Stimulated activated CD4-positive, alpha-beta T cell treated with anti-CD3 and anti-CD28 coated beads, TNF-alpha, amount 100 ng/mL, for 48 hours (primary cell): ENCODE results near the gene PLA2G15.
"Not testable (repeated sequence)": the region's sequence is repeated elsewhere in the genome, so short reads cannot be mapped to it uniquely, and the experiment has no call there.

Source experiments
- DNase-seq, 3 donors: peaks; one replicate each; pipeline ENCODE4 v3.0.0-alpha.2; 2020; ENCODE audit warnings: low read depth in 3 of 3

The PLA2G15 gene

DNA sequence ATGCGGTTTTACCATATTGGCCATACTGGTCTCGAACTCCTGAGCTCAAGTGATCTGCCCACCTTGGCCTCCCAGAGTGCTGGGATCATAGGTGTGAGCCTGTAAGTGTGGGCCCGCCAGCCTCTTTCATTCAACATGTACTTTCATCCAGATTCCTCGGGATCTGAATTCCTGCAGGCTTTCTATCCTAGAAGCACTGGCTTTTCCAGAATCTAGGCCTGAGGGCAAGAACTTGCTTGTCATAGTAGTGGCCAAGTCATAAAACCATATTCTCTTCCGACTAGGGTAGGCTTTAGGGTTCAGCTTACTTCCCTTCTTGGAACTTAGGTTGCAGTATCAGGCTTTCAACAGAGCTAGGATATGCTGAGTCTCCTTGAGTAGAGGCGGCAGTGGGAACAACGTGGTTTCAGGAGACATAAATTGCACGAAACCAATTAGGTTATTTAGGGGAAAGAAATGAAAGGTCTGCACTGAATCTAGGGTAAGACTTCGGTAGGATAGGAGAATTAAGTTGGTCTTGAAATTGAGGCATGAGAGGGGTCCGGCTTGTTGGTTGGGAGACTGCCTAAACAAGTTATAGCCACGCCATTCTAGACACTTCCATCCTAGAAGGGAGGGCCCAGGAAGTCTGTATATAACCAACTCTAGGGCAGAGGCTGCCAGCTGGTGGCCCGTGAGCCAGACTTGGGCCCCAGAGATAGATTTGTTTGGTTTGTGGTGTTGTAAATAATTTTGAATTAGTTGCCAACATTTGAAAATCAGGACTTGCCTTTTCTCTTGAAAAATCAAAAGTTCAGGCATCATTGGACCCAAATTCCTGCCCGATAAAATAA is 34.8 kb downstream of the PLA2G15 start:
- DNase-seq: no peak

DNA sequence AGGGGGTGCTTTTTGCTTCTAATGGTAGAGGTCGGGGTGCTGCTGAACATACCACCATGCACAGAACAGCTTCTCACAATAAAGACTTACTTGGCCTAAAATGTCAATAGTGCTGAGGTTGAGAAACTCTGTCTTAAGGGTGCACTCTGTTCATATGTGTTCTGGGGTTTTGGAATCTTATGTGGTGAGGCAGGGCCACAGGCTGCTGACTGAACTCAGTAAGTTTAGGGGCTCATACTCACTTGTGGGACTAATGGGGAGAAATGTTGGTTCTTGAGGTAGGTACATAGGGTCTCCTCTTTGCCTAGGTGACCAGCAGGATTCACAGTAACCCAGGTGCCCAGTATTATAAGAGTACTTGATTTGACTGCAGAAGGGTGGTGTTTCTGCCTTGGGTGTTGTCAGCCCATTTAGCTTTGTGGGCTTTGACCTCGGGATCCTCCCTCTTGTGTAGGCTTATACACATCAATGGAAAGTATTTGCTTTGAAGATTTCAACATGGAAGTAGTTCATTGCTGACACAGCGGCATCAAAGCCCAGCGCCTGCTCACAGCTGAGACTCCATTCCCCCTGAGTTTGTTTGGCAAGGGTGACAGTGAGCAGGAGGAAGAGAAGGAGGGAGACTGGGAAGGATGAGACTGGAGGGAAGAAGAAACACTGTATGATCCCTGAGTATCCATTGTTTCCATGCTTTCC is 36.3 kb downstream of the PLA2G15 start:
- no peak for DNase-seq

DNA sequence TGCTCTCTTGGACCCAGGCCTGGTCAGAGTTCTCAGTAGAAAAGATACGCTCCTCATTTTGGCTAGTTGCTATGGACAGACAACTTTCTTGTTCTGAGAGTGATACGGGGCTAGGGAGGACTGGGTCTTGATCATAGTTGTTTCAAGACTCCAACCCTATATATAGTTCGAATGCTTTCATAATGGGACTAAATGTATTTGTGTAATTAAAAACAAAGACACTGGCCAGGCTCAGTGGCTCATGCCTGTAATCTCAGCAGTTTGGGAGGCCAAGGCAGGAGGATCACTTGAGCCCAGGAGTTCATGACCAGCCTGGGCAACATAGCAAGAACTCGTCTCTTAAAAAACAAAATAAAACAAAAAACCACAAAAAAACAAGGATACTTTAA is 36.9 kb downstream of the PLA2G15 start:
- DNase-seq: no peak

DNA sequence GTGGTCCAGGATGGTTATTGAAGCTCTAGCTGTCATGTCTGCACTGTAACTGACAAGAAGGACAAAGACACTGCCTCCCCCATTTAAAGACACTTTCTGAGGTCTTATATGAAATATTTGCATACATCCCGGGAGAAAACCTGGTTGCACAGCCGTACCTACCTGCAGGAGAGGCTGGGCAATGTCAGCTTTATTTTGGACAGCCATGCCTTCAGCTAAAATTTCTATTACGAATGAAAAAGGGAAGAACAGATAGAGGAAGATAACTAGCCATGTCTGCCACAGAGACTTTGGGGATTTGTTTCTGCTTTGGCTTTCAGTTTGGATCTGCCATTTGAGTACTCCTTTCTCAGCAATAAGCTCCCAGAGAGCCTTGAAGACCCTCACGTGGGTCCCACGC is 38.2 kb downstream of the PLA2G15 start:
- DNase-seq: no peak

DNA sequence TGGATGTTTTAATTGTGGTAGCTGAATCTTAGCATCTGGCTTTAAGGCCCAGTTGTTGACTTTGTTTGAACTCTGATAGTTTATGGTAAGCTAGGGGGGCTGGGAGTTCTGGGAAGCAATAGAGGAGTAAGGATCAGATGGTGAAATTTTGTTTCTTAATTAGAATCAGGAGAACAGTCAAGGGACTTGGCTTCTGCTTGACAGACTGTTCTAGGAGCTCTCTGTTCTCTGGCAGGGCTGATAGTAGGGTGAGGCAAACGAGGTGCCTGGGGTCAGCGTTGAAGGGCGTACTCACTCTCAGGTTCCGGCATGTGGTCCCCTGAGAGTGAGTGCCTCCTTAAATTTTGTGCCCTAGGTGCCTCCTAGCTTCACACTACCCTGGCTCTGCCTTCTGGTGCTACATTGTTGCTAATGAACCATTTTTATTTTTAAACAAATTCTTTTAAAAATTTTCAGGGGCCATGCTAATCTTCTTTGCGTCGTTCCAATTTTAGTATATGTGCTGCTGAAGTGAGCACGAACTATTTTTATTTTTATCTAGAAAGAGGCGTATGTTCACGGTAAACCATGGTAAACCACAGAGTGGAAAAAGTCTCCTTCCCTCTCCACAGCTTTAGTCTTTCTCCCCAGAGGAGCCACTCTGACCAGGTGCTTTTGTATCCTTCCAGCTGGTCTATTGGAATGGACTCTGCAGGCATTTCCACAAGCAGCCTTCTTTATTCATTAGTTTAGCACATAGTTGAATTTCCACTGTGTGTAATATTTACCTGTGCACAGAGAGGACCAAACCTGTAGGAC is 38.8 kb downstream of the PLA2G15 start:
- no peak for DNase-seq

DNA sequence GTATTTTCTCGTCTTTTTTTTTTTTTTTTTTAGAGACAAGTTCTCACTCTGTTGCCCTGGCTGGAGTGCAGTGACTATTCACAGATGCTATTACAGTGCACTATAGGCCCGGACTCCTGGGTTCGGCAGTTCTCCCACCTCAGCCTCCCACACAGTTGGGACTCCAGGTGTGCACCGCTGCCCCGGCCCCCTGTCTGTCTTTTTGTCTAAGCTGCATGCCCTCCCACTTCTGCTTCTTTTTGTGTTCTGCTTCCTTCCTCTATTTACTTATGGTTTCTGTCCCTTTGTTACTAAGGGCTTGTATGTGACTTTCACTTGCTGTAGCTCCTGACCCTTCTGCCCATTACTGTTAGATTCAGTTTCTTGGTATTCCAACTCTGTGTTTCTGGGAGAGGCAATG is 39.7 kb downstream of the PLA2G15 start:
- no peak for DNase-seq

DNA sequence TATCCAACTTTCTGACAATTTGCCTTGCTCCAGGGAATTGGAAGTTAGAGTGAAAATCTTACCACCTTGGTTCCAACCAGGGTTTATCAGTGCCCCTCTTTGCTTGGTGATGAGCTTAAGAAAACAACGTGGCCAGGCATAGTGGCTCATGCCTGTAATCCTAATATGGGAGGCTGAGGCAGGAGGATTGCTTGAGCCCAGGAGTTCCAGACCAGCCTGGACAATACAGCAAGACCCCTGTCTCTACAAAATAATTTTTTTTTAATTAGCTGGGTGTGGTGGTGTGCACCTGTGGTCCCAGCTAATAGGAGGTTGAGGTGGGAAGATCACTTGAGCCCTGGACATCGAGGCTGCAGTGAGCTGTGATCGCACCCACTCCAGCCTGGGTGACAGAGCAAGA is 40.5 kb downstream of the PLA2G15 start:
- DNase-seq: no peak

DNA sequence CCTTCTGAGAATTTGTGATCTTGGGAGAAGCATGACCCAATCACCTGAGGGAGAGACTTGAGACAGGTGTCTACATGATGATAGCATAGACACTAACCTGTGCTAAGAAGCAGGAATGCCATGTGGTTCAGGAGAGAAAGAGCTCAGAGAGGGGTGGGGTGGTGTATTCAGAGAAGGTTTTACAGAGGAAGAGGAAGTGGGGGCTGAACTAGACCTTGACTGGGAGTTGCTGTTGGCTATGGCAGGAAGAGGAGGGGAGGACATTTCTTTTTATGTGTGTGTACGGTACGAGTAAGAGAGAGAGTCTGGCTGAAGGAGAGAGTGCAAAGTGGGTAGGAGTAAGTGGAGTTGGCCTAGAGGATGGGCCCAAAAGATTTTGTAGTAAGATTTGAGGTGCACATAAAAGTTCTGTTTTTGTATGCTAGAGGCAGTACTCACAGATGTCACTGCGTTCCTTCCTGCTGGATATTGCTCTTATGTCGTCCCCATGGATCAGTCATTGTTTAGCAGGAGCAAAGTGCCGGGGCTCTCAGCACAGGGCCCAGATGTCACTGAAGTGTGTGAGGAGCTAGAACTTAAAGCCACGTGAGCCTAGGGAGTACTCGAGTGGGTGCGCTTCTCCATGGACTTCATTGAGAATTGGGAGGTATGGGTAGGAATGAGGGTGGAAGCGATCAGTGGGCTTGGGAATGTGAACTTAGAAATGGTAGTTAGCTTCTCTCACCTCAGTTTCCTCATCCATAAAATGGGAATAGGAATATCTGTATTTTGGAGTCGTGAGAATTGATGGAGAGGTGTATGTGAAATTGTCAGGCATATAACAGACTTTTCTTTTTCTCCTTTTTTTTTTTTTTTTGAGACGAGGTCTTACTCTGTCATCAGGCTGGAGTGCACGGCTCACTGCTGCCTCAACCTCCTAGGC is 41.2 kb downstream of the PLA2G15 start:
- DNase-seq: no peak

DNA sequence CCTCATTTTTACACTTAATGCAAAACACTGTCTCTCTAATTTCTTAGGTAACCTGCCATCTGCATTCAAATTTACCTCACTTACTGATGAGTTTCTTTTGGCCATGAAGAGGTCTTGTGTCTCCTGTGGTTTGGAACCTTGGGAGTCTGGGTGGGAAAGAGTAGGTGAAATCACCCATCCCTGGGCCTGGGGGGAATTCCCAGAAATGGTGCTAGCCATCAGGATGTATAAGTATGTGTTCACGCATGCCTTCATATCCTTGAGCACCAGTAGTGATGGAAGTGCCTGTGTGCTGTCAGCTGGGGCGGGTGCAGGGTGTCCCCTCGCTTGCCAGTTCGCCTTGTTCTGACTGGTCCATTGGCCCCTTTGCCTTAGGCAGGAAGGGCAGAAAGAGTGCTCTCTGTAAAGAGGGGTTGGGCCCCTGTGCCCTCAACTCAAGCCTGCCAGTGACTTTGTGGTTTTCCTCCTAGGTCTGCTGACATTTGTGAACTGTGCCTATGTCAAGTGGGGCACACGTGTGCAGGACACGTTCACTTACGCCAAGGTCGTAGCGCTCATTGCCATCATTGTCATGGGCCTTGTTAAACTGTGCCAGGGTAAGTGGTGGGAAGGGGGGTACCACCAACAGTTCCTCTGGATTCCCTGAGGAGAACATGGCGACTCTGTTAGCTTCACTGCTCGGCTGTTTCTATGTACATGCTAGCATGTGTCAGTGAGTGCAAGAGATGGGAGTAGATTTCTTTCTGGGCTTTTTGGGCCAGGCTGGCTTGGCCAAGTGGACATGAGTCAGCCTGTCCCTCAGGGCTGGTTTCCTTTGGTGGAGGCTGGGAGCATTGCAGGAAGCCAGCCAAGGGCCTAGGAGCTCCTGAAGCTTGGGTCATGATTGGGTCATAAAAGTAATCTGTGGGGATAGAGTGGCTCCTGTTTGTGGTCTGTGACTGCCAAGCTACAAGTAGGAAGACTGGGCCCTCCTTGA is 42.4 kb downstream of the PLA2G15 start:
- no peak for DNase-seq

DNA sequence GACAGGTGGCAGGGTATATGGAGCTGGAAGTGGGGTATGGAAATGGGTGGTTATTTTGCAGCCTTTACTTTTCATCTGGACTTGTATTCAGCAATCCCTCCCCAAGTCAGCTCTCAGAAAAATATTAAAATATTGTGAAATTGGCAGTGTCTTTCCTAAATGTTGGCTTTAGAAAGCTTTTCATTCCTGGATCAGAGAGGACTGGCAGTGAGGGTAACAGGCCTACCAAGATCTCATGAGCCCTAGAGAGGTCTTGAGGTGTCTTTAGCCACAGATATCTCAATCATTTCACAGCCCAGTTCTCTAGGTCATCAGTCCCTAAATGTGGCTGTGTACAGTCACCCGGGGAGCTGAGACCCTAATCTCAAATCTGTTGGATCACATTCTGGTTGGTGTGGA is 43.1 kb downstream of the PLA2G15 start:
- no peak for DNase-seq

DNA sequence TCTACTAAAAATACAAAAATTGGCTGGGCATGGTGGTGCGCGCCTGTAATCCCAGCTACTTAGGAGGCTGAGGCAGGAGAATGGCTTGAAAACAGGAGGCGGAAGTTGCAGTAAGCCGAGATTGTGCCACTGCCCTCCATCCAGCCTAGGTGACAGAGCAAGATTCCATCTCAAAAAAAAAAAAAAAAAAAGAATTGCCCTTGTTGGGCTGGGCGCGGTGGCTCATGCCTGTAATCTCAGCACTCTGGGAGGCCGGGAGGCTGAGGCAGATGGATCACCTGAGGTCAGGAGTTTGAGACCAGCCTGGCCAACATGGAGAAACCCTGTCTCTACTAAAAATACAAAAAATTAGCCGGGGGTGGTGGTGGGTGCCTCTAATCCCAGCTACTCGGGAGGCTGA is 43.6 kb downstream of the PLA2G15 start:
- not testable (repeated sequence) for DNase-seq

DNA sequence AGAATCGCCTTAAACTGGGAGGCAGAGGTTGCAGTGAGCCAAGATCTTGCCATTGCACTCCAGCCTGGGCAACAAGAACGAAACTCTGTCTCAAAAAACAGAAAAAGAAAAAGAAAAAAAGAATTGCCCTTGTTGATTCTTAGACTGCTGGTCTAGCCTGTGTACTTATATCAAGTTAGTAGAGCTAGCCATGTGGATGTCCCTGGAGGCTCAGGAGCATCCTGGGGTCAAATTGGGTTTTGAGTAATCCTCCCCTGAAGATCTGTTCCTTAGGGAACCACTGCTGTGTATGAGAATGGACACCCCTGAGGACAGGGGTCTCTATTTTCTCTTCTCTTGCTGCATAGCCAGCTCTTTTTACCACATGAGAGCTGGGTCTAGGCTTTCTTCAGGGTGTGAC is 44.0 kb downstream of the PLA2G15 start:
- no peak for DNase-seq

DNA sequence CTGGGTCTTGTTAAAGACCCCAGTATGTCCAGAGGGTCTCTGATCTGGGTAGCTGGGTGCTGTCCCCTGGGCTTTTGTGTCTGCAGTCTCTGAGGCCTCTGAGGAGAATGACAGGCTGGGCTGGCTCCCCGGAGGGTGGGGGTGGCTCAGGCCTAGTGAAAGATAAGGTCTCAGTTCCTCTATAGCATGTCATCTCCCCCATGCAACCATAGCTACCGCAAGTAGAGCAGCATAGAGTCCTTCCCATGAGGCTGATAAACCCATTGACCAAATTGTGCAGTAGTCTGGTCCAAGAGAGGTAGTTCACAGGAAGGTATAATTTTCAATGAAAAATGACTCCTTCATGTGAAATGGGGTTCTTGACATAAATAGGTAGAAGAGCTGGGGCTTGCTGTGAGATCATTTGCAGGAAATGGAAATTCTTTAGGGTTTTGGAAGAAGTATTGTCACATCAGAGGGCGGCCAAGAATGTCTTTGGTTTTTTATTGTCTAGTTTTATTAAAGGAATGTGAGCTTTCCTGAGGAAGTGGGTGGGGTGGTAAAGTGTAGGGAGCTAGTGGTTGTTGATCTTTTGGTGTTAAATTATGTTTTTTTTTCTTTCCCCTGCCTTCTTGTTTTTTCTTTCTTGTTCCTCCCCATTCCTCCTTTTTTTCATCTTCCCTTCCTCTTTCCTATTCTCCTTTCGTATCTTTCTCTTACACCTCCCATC is 44.6 kb downstream of the PLA2G15 start:
- DNase-seq: peak in 2 of 3 donors; percentile 48 to 52

DNA sequence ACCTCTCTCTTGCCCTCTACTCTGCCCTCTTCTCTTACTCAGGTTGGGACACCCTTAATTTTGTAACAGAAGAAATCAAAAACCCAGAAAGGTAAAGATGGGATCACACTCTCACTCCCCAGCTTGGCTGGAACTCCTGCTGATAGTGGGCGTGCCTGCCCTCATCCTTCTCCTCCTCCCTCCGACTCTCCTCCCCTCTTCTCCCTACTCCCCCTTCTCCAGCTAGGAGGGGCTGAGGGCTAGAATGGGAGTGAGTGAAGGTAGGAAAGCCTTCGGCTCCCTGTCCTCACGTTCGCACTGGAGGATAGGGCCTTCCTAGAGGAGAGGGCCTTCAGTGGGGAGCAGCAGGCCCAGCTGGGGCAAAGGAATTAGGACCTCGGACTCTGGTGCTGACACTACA is 45.3 kb downstream of the PLA2G15 start:
- no peak for DNase-seq

DNA sequence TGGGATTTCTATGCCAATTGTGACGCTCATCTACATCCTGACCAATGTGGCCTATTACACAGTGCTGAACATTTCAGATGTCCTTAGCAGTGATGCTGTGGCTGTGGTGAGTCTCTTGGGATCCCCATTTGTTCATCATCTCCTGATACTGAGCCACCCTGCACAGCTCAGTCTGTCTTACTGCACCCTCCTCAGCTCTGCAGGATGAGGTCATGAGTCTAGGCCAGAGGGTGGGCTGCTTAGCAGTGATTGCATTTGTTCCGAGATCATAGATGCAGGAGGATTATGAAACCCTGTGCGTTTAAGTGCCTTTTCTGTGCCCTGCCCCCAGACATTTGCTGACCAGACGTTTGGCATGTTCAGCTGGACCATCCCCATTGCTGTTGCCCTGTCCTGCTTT is 46.1 kb downstream of the PLA2G15 start:
- no peak for DNase-seq

DNA sequence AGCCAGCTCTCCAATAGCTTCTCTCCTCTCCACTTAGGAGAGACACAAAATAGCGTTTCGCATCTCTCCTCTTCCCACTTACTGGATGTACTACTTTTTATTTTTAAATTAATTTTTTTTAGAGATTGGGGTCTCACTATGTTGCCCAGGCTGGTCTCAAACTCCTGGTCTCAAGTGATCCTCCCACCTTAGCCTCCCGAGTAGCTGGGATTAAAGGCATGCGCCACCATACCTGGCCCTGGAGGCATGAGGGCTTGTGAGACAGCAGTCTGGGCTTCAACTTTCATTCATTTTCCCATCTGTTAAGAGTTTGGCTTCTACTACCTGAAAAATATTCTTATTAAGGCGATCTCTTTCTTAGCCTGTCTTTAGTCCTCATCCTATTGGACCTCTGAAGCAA is 47.3 kb downstream of the PLA2G15 start:
- no peak for DNase-seq

DNA sequence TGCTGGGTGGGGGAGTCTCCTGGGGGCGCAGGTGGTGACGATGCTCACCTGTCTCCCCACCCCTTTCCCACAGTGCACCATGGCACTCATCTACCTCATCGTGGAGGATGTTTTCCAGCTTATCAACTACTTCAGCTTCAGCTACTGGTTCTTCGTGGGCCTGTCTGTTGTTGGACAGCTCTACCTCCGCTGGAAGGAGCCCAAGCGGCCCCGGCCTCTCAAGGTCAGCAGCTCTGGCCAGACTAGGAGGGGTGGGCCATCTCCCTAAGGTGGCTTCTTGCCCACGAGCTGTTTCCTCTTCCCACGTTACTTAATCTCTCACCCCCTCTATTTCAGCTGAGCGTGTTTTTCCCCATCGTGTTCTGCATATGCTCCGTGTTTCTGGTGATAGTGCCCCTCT is 51.1 kb downstream of the PLA2G15 start:
- DNase-seq: no peak

DNA sequence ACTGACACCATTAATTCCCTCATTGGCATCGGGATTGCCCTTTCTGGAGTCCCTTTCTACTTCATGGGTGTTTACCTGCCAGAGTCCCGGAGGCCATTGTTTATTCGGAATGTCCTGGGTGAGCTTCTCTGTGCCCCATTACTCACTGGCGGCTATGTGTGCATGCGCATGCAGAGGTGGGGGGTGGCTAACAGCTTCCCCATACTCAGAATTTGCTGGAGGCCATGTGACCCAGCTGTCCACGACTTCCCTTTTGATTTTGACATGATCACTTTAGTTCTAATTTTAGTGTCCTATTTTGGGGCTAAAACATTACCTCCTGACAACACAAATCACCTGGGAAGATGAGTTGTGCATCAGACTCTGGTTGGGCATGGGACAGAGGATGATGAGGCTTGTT is 51.5 kb downstream of the PLA2G15 start:
- DNase-seq: no peak

DNA sequence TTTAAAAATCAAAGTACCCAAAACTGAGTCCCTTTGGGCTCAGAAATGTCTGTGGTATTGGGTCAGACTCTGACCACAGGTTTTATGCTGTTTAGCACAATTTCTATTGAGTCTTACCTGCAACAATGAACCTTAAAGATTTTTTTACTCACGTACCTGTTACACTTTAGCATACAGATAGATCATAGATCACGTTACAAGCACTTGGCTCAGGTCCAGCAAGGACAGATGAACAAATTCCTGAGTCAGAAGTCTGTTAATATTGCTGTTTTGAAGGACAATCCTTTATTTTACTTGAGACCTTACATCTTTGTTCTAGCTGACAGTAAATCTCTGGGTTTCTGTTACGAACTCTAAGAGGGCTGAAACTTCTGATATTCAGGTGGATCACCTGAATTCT is 52.7 kb downstream of the PLA2G15 start:
- DNase-seq: no peak

DNA sequence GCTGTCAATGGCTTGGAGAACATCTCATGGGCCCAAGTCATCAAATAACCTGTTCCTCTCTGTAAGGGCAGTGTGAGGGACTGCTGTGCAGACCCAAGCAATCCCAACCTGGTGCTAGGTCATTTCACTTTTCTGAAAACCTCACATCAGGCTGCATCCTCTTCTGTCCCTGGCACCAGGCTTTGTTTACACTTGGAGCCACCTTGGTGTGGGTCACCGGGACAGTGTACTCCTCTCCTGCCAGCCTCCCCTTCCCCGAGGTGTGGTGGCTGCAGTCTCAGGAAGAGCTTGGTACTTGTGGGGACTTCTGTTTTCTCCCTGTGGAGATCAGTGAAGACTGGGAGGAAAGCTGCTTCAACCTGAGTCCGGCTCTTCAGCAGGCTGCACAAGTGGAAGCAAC is 53.1 kb downstream of the PLA2G15 start:
- DNase-seq: no peak
